ENCODE results near the gene UQCR11.

The UQCR11 gene

GRCh38 chr19:1563251-1563650, 42.0 kb downstream of the UQCR11 start:
- no peak for DNase-seq

GRCh38 chr19:1561236-1561842, 43.9 kb downstream of the UQCR11 start:
- DNase-seq = no peak

DNA sequence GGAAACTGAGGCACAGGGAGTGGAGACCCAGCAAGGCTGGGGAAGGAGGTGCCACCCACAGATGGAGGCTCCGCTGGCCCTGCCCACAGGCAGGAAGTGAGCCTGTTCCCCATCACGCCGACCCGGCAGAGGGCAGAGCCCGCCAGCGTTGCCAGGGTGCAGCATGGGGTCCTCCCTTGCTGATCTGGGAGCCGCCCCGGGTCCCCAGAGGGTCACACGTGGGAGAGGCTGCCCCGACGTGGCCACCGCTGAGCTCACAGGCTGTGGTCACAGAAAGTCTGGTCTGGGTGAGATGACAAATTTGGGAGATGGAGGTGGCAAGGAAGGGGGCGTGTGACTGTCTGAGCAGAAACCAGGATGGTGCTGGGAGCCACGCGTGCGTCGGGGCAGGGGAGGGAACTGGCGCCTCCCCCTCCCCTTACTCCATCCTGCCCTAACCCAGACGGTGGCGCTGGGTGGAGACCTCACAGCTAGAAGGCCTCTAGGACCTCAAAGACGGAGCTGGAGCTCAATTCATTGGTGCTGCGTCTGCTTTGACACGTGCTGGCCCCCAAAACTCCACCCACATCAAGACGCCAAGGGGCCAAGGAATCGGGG, 44.9 kb downstream of the UQCR11 start:
- DNase-seq = no peak

GRCh38 chr19:1558552-1558951, 46.7 kb downstream of the UQCR11 start:
- no peak for DNase-seq

DNA sequence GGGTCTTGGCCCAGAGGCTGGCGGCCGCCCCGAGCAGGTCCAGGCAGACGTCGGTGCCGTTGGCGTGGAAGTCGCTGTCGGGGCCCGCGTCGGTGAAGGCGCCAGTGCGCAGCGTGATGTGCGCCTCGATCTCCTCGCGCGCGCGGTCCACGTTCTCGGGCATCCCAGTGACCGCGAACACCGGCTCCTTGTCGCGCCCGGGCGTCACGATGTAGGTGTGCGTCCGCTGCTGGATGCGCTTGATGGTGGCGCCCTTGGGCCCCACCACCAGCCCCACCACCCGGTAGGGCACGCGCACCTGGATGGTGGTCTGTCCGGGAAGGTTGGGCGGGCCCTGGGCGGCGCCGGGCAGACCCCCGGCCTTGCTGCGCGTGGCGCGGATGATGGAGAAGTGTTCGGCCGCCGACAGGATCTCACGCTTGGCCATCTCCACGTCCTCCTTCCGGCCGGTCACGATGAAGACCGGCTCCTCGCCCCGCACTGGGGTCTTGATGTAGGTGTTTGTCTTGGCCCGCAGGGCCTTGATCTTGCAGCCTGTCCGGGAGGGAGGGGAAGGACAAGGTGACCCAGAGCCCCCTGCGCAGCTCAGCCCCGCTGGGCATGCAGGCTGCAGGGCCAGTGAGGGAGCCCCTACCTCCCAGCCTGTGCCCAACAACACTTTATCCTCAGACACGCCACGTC, 48.7 kb downstream of the UQCR11 start:
- no peak for DNase-seq

DNA sequence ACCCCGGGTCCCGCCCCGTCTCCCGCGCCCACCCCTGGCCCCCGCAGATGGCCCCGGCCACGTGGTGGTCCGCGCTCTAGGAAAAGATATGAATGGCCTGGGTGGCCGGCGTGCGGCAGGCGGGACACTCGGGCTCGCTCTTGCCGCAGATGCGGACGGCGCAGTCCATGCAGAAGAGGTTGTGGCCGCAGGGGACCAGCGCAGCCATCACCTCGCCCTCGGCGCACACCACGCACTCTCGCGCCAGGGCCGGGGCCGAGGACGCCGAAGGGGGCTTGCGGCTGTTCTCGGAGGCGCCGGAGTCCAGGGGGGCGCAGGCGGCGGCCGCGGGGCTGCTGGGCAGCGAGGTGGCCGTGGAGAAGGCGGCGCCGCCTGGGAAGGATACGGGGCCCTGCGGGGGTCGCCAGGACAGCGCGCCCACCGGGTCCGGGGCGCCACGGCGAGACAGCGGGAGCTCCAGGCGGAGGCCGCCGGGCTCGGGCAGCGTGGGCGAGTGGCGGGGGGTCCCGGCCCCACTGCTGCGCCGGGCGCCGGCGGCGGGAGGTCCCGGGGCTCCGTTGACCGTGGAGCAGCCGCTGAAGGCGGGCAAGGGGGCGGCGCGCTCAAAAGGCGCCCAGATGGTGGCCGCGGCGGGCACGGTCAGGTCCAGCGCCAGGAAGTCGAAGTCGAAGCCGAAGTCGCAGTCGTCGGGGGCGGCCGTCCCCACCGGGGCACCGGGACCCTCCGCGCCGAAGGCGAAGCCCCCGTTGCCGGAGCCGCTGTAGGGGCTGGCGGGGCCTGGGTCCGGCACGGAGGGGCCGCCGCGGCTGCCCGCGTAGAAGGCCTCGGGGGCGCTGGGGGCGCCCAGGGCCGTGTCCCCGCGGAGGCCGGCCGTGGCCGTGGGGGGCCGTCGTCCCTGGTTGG, 49.5 kb downstream of the UQCR11 start:
- no peak for DNase-seq

- DNase-seq = no peak
Observed at GRCh38 chr19:1554968-1555367, 50.3 kb downstream of the UQCR11 start.

DNA sequence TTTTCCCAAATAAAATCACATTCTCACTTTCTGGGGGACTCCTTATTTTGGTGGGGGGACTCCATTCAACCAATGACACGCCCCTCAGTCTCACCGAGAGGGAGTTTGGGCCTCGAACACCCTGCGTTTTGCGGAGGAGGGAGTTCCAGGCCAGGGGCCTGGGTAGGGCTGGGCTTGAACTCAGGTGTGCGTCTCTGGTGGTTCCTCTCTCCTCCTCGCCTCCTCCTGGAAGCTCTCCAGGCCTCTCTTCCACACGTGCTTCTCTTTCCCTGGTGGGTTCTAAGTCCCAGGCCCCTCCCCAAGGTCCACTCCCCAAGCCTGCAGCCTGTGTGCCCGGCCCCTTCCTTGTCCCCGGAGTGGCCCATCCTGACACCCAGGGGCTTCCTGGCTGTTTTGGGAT, 51.8 kb downstream of the UQCR11 start:
- DNase-seq = no peak

GRCh38 chr19:1551068-1552040, 53.9 kb downstream of the UQCR11 start:
- DNase-seq = no peak

- no peak for DNase-seq
Observed at GRCh38 chr19:1549332-1549945, 55.8 kb downstream of the UQCR11 start.
